Neuronal stem cell (in vitro differentiated cells): ENCODE results near the gene RAPGEF5.

ENCODE experiments used
- DNase-seq: peaks from one replicate; pipeline ENCODE4 v3.0.0-alpha.2; 2013; ENCODE audit warnings: low spot score
- H2AFZ ChIP-seq: one replicate; pipeline ENCODE4 v1.6.1; 2013; ENCODE audit warnings: mild to moderate bottlenecking, low read length, inconsistent platforms
- H2AK5ac ChIP-seq: 2 replicates; pipeline ENCODE4 v1.6.1; 2013; ENCODE audit warnings: low read depth, mild to moderate bottlenecking, inconsistent platforms, low read length, moderate library complexity, mixed read lengths
- H2BK120ac ChIP-seq: 2 replicates; pipeline ENCODE4 v1.6.1; 2013; ENCODE audit warnings: low read depth, mild to moderate bottlenecking, inconsistent platforms, low read length, moderate library complexity, mixed read lengths
- H2BK12ac ChIP-seq: one replicate; pipeline ENCODE4 v1.6.1; 2013; ENCODE audit warnings: low read length, inconsistent platforms
- H2BK15ac ChIP-seq: 2 replicates; pipeline ENCODE4 v1.6.1; 2013; ENCODE audit warnings: mild to moderate bottlenecking, low read length, inconsistent platforms, mixed read lengths
- H2BK5ac ChIP-seq: one replicate; pipeline ENCODE4 v1.6.1; 2013; ENCODE audit warnings: inconsistent platforms, mild to moderate bottlenecking, low read length, moderate library complexity
- H3K14ac ChIP-seq: one replicate; pipeline ENCODE4 v1.6.1; 2013; ENCODE audit warnings: low read length, inconsistent platforms
- H3K18ac ChIP-seq: 2 replicates; pipeline ENCODE4 v1.6.1; 2013; ENCODE audit warnings: low read length, inconsistent platforms
- H3K23ac ChIP-seq: 2 replicates; pipeline ENCODE4 v1.6.1; 2013; ENCODE audit warnings: low read depth, mild to moderate bottlenecking, mixed read lengths, low read length, inconsistent platforms; ENCODE audit not compliant: poor library complexity
- H3K27ac ChIP-seq: replicated peaks from 3 replicates; pipeline ENCODE4 v1.5.1; 2013; ENCODE audit warnings: low read length, inconsistent platforms
- H3K27me3 ChIP-seq, 3 experiments: 2 replicates each; pipeline ENCODE4 v1.6.1; 2013; ENCODE audit warnings: low read length in 3 of 3, mild to moderate bottlenecking in 2 of 3, inconsistent platforms in 1 of 3, low read depth in 1 of 3, mixed read lengths in 1 of 3, moderate library complexity in 1 of 3; ENCODE audit not compliant: control insufficient read depth in 3 of 3, insufficient read depth in 3 of 3
- H3K36me3 ChIP-seq, 2 donors: replicated peaks in 1 of 2; 2 replicates each; pipeline ENCODE4 v1.6.1; 2013; ENCODE audit warnings: low read length in 2 of 2; ENCODE audit not compliant: control insufficient read depth in 2 of 2, insufficient read depth in 2 of 2
- H3K4ac ChIP-seq: 2 replicates; pipeline ENCODE4 v1.6.1; 2013; ENCODE audit warnings: inconsistent platforms, mild to moderate bottlenecking, low read length, moderate library complexity
- H3K4me1 ChIP-seq, 2 donors: 1 replicate in 1 of 2; 2 replicates in 1 of 2; pipeline ENCODE4 v1.6.1; 2013; ENCODE audit warnings: low read length in 2 of 2, low read depth in 1 of 2; ENCODE audit not compliant: control insufficient read depth in 2 of 2, insufficient read depth in 1 of 2
- H3K4me2 ChIP-seq: one replicate; pipeline ENCODE4 v1.6.1; 2013; ENCODE audit warnings: mild to moderate bottlenecking, low read length, inconsistent platforms; ENCODE audit not compliant: insufficient read depth, poor library complexity, severe bottlenecking
- H3K4me3 ChIP-seq, 2 donors: 2 replicates each; pipeline ENCODE4 v1.5.1; 2013; ENCODE audit warnings: low read length in 2 of 2, mild to moderate bottlenecking in 2 of 2, inconsistent platforms in 1 of 2, moderate library complexity in 1 of 2
- H3K79me1 ChIP-seq: one replicate; pipeline ENCODE4 v1.6.1; 2013; ENCODE audit warnings: low read depth, mild to moderate bottlenecking, inconsistent platforms, low read length, moderate library complexity
- H3K9ac ChIP-seq: one replicate; pipeline ENCODE4 v1.6.1; 2013; ENCODE audit warnings: mild to moderate bottlenecking, low read depth, low read length, inconsistent platforms; ENCODE audit not compliant: poor library complexity
- H3K9me3 ChIP-seq, 2 donors: replicated peaks in 1 of 2; 2 replicates each; pipeline versions ENCODE3 to v1.6.1; 2013; ENCODE audit warnings: low read length in 2 of 2, mild to moderate bottlenecking in 2 of 2, inconsistent platforms in 1 of 2, low read depth in 1 of 2, mixed read lengths in 1 of 2, moderate library complexity in 1 of 2; ENCODE audit not compliant: control insufficient read depth in 2 of 2, insufficient read depth in 1 of 2
- H4K8ac ChIP-seq: one replicate; pipeline ENCODE4 v1.6.1; 2013; ENCODE audit warnings: low read depth, mild to moderate bottlenecking, inconsistent platforms, low read length, moderate library complexity
- H4K91ac ChIP-seq: one replicate; pipeline ENCODE4 v1.6.1; 2013; ENCODE audit warnings: low read length, low read depth, mild to moderate bottlenecking, inconsistent platforms; ENCODE audit not compliant: poor library complexity
- WGBS, 2 donors: extraction: QIAGEN DNeasy Blood & Tissue Kit; methylation state at CpG; one replicate each; pipeline ENCODE4 v1.1.7; 2013; ENCODE audit warnings: missing lambda C conversion rate in 2 of 2, mixed read lengths in 1 of 2; ENCODE audit not compliant: insufficient read length in 2 of 2, insufficient replicate concordance in 1 of 2; ENCODE audit errors: extremely low coverage in 2 of 2; 5-methylcytosine and 5-hydroxymethylcytosine counted together

Gene RAPGEF5

DNA sequence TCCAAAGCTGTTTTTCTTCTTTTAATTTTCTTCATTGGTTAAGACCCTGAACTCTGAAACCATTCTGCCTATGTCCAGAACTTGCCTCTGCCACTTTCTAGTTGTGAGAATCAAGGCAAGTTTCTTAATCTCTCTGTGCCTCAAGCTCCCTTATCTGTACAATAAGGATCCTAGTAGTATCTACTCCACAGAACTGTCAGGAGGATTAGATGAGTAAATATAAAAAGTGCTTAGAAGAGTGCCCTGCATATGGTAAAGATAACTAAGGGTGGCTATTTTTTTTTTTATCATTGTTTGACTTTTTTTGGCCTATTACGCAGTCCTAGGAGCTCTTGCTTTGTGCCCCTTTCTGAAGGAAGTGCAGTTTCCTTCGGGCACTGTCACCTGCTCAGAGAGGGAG lies 46.4 kb upstream of the RAPGEF5 start:
- no peak overlapping the region for H2AFZ ChIP-seq
- H3K4ac ChIP-seq: no peak overlapping the region
- no peak overlapping the region for H3K4me3 ChIP-seq
- no peak overlapping the region for H3K27ac ChIP-seq
- H4K91ac ChIP-seq: no peak overlapping the region
- no peak overlapping the region for H3K4me2 ChIP-seq
- H3K79me1 ChIP-seq: no peaks in the 10 kb centered on the region
- no peak overlapping the region for H4K8ac ChIP-seq
- H3K36me3 ChIP-seq: no peaks in the 10 kb centered on the region
- H2BK15ac ChIP-seq: no peak overlapping the region
- H2AK5ac ChIP-seq: no peak overlapping the region
- no peak overlapping the region for H2BK12ac ChIP-seq
- no peaks in the 10 kb centered on the region for H3K27me3 ChIP-seq
- no peaks in the 10 kb centered on the region for H3K4me1 ChIP-seq
- no peak overlapping the region for H2BK5ac ChIP-seq
- DNase-seq: no peak
- no peaks in the 10 kb centered on the region for H3K9me3 ChIP-seq
- no peak overlapping the region for H3K9ac ChIP-seq
- H3K14ac ChIP-seq: no peak overlapping the region
- WGBS, 2 donors: no CpG with 5 or more reads among the region's 2 CpGs
- H3K18ac ChIP-seq: no peak overlapping the region
- H3K23ac ChIP-seq: no peak overlapping the region
- H2BK120ac ChIP-seq: no peak overlapping the region

DNA sequence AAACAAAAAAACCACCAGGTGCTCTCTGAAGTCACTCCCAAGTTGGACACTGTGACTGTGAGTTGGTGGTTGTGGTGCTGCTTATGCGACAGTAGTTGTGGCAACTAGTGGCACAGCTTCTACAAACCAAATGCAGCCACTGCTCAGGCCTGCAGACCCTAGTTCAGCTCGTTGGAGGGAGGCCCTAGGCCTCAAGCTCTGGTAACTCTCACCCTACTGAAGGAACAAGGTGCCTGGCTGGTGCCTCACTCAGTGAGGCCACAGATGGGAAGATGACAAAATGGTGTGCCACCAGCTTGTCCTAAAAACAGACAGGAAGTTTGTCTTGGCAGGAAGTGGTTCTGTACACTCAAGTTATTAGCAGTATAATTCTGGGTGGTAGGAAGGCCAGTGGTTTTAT lies 45.3 kb upstream of the RAPGEF5 start:
- no peak overlapping the region for H3K4ac ChIP-seq
- no CpG with 5 or more reads among the region's 2 CpGs for WGBS, 2 donors

GRCh38 chr7:22400936-22401553 lies 44.1 kb upstream of the RAPGEF5 start:
- Histone ChIP-seq H2AK5ac (no peak overlapping the region), H3K9me3 (no peaks in the 10 kb centered on the region), H3K4ac (no peak overlapping the region), H3K4me1 (no peaks in the 10 kb centered on the region), H3K27me3 (no peaks in the 10 kb centered on the region), H2BK120ac (no peak overlapping the region), H3K4me2 (no peak overlapping the region), H3K79me1 (no peaks in the 10 kb centered on the region), H3K23ac (no peak overlapping the region), H2BK15ac (no peak overlapping the region), H3K4me3 (no peak overlapping the region), H3K18ac (no peak overlapping the region), H4K91ac (no peak overlapping the region), H3K36me3 (no peaks in the 10 kb centered on the region), H2AFZ (no peak overlapping the region), H4K8ac (no peak overlapping the region), H3K27ac (no peak overlapping the region), H3K14ac (no peak overlapping the region), H2BK5ac (no peak overlapping the region), H3K9ac (no peak overlapping the region), H2BK12ac (no peak overlapping the region)
- no CpG with 5 or more reads among the region's 3 CpGs for WGBS, 2 donors
- no peak for DNase-seq

More for the DNA sequence above, 45.3 kb upstream of the RAPGEF5 start:
- Histone ChIP-seq H2BK5ac (no peak overlapping the region), H2AK5ac (no peak overlapping the region), H3K23ac (no peak overlapping the region), H3K36me3 (no peaks in the 10 kb centered on the region), H3K4me2 (no peak overlapping the region), H4K91ac (no peak overlapping the region), H3K27me3 (no peaks in the 10 kb centered on the region), H2BK120ac (no peak overlapping the region), H3K4me3 (no peak overlapping the region), H3K79me1 (no peaks in the 10 kb centered on the region), H2BK12ac (no peak overlapping the region), H3K9me3 (no peaks in the 10 kb centered on the region), H3K9ac (no peak overlapping the region), H3K4me1 (no peaks in the 10 kb centered on the region), H3K27ac (no peak overlapping the region), H3K18ac (no peak overlapping the region), H3K14ac (no peak overlapping the region), H2BK15ac (no peak overlapping the region), H2AFZ (no peak overlapping the region), H4K8ac (no peak overlapping the region)
- no peak for DNase-seq

DNA sequence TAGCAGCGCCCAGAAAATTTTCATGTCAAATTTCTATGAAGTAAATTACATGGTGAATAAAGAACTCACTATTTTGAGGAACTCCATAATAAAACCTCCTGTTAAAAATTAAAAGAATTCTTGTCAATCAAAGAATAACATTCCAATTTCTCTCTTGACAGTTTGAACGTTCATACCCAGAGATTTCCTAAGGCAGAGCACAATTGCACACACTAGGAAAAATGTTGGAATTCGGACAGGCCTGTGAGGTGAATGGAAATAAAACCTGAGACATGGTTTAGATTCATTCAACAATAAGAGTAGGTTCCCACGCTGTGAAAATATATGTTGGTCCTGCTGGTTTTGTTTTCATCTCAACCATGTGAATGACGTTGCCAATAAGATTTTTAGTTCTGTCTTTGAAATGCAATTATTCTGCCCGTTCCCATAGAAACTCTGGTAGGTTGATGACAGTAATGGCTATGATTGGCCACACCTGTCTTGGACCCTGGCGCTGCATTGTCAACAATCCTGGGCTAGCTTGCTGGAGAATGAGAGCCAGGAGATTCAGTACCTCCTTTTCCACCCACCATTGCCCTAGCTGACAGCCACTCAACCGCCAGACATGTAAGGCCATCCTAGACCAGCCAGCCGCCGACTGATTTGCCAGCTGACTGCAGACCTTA lies 43.3 kb upstream of the RAPGEF5 start:
- Histone ChIP-seq H3K36me3 (no peaks in the 10 kb centered on the region), H2AK5ac (no peak overlapping the region), H3K27ac (no peak overlapping the region), H3K9ac (no peak overlapping the region), H2BK12ac (no peak overlapping the region), H3K4me2 (no peak overlapping the region), H3K23ac (peak overlapping the region; percentile 56), H3K4ac (no peak overlapping the region), H3K4me1 (no peaks in the 10 kb centered on the region), H3K18ac (no peak overlapping the region), H2BK120ac (no peak overlapping the region), H3K4me3 (no peak overlapping the region), H4K8ac (no peak overlapping the region), H2AFZ (no peak overlapping the region), H4K91ac (no peak overlapping the region), H3K27me3 (no peaks in the 10 kb centered on the region), H2BK5ac (no peak overlapping the region), H2BK15ac (no peak overlapping the region), H3K79me1 (no peaks in the 10 kb centered on the region), H3K14ac (no peak overlapping the region), H3K9me3 (no peaks in the 10 kb centered on the region)
- no peak for DNase-seq
- whole genome bisulfite sequencing, 2 donors: no CpG with 5 or more reads among the region's 10 CpGs
